ENCODE results near the gene KIF25. TPM values are rescaled to one million over a fixed set of nuclear protein-coding genes. Genes with fewer than 3 reads are reported as not detected.

Gene KIF25
- polyA plus RNA-seq, 1 donor from 2014 or later: not detected

DNA sequence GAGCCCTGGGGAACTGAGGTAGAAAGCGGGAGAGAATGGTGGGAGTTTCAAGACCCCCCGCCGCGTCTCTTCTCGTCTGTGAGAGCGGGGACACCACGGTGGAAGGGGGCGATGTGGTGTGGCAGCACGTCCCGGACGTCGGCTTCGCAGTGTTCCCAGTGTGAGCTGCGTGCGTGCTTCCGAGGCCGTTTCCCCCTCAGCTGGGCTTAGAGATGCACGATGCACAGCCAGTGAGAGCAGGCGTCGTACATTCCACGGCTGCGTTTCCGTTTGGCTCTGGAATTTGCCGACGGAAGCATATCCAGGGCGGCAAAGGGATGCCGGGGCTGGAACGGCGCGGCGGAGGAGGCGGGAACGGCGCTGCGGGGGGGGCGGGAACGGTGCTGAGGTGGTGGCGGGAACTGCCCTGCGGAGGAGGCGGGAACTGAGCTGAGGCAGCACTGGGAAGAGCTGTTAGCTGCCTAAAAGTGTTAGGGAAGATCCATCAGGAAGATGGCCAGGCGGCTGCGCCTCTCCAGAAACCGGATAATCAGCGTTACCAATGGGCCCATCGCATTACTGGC lies 37.7 kb downstream of the KIF25 start:
- Histone ChIP-seq H3K9me3 (ENCODE audit: low read length) (peaks cover 12% of the 10 kb centered on the region), H3K79me2 (replicated peaks; ENCODE audit: insufficient read depth, low read length) (no peaks in the 10 kb centered on the region), H3F3A (ENCODE audit: insufficient read depth, low read length, poor library complexity, severe bottlenecking) (no peaks in the 10 kb centered on the region), H3K9ac (ENCODE audit: low read length) (no peak overlapping the region), H3K27me3 (ENCODE audit: insufficient read depth, low read depth, low read length) (no peaks in the 10 kb centered on the region), H3K36me3 (ENCODE audit: insufficient read depth, low read length) (no peaks in the 10 kb centered on the region), H2AFZ (ENCODE audit: low read depth, low read length) (no peak overlapping the region), H3K4me2 (ENCODE audit: low read length) (no peak overlapping the region), H3K4me3 (ENCODE audit: low read length) (no peak overlapping the region), H3K27ac (ENCODE audit: low read length) (no peak overlapping the region), H3K9me2 (ENCODE audit: insufficient read depth, low read length) (no peaks in the 10 kb centered on the region), H4K20me1 (ENCODE audit: insufficient read depth) (no peaks in the 10 kb centered on the region)
- TF ChIP-seq SMC3 (conservative IDR thresholded peaks at IDR 0.05; ENCODE audit: poor library complexity) (no peak), EZH2 (IDR thresholded peaks at IDR 0.05; ENCODE audit: borderline replicate concordance, insufficient read depth, low read length, poor library complexity, severe bottlenecking) (no peak), CTCF (IDR thresholded peaks at IDR 0.05; ENCODE audit: poor library complexity, severe bottlenecking) (no peak), POLR2AphosphoS5 (IDR thresholded peaks at IDR 0.05) (no peak), TAF1 (IDR thresholded peaks at IDR 0.05; ENCODE audit: low read depth) (no peak), MXI1 (conservative IDR thresholded peaks at IDR 0.05; ENCODE audit: poor library complexity, severe bottlenecking) (no peak), RAD21 (conservative IDR thresholded peaks at IDR 0.05) (no peak), REST (IDR thresholded peaks at IDR 0.05; ENCODE audit: borderline replicate concordance) (no peak), EP300 (conservative IDR thresholded peaks at IDR 0.05; ENCODE audit: poor library complexity, severe bottlenecking) (no peak)

DNA sequence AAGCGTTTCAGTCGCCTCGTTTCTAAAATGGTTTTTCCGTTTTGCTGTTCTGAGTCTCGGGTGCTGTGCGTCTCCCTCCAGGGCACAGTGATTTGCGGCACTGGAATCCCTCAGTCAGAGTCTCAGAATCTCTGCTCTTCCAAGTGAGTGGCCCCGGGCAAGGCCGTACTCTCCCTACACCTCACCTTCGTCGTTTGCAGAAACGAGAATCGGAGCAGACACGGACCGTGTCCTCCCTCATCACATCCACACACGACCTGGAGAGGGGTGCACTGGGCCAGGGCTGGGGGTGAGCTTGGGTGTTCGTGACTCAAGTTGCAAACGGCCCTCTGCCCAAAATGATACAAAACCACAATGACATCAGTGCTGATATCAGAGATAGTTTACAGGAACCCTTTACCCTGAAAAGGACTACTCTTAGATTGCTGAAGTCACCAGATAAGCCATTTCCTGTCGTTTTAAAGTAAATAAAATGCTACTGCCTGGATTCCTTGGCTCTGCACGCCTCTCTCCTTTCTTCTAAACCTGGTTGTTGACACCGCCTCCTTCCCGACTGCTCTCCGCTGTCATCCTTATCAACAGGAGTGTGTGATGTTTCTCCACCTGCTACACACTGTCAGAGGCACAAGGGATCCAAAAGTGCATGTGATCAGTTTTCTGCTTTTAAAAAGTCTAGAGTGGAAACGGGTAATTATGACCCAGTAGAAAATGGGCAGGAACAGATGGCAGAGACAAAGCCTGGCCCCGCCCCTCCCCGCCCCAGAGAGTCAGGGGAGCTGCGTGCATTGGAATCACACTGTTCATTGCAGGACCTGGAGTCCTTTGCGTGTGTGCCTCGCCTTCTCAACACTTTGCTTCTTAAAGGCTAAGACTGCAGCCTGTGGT lies 38.4 kb downstream of the KIF25 start:
- Histone ChIP-seq H3K27ac (ENCODE audit: low read length) (no peak overlapping the region), H3K9ac (ENCODE audit: low read length) (no peak overlapping the region), H3K27me3 (ENCODE audit: insufficient read depth, low read depth, low read length) (no peaks in the 10 kb centered on the region), H3K9me2 (ENCODE audit: insufficient read depth, low read length) (no peaks in the 10 kb centered on the region), H2AFZ (ENCODE audit: low read depth, low read length) (no peak overlapping the region), H3K4me3 (ENCODE audit: low read length) (no peak overlapping the region), H3K79me2 (replicated peaks; ENCODE audit: insufficient read depth, low read length) (no peaks in the 10 kb centered on the region), H3K9me3 (ENCODE audit: low read length) (peaks cover 12% of the 10 kb centered on the region), H3K36me3 (ENCODE audit: insufficient read depth, low read length) (no peaks in the 10 kb centered on the region), H3K4me2 (ENCODE audit: low read length) (no peak overlapping the region), H4K20me1 (ENCODE audit: insufficient read depth) (no peaks in the 10 kb centered on the region), H3F3A (ENCODE audit: insufficient read depth, low read length, poor library complexity, severe bottlenecking) (no peaks in the 10 kb centered on the region)
- TF ChIP-seq POLR2AphosphoS5 (IDR thresholded peaks at IDR 0.05) (no peak), CTCF (IDR thresholded peaks at IDR 0.05; ENCODE audit: poor library complexity, severe bottlenecking) (no peak), SMC3 (conservative IDR thresholded peaks at IDR 0.05; ENCODE audit: poor library complexity) (no peak), RAD21 (conservative IDR thresholded peaks at IDR 0.05) (no peak), MXI1 (conservative IDR thresholded peaks at IDR 0.05; ENCODE audit: poor library complexity, severe bottlenecking) (no peak), TAF1 (IDR thresholded peaks at IDR 0.05; ENCODE audit: low read depth) (no peak), EP300 (conservative IDR thresholded peaks at IDR 0.05; ENCODE audit: poor library complexity, severe bottlenecking) (no peak), EZH2 (IDR thresholded peaks at IDR 0.05; ENCODE audit: borderline replicate concordance, insufficient read depth, low read length, poor library complexity, severe bottlenecking) (no peak), REST (IDR thresholded peaks at IDR 0.05; ENCODE audit: borderline replicate concordance) (no peak)
